ENCODE data around the gene MITF.

Gene MITF

GRCh38 chr3:69922521-69923000 is 183.3 kb downstream of the MITF start:
- no peak overlapping the region for H3K4me3 ChIP-seq (ENCODE audit: control insufficient read depth, low read depth, low read length)
- DNase-seq (ENCODE audit: low read depth), result no peak
- no peak for TF ChIP-seq CTCF (IDR thresholded peaks at IDR 0.05; ENCODE audit: control insufficient read depth, insufficient read depth, low read depth, low read length, missing control alignments)

GRCh38 chr3:69925506-69925905 is 186.2 kb downstream of the MITF start:
- no peak for DNase-seq (ENCODE audit: low read depth)
- TF ChIP-seq CTCF (IDR thresholded peaks at IDR 0.05; ENCODE audit: control insufficient read depth, insufficient read depth, low read depth, low read length, missing control alignments), result no peak

GRCh38 chr3:69926385-69926784 is 187.1 kb downstream of the MITF start:
- no peak overlapping the region for H3K4me3 ChIP-seq (ENCODE audit: control insufficient read depth, low read depth, low read length)
- TF ChIP-seq CTCF (IDR thresholded peaks at IDR 0.05; ENCODE audit: control insufficient read depth, insufficient read depth, low read depth, low read length, missing control alignments), result no peak
- DNase-seq (ENCODE audit: low read depth), result no peak

More at GRCh38 chr3:69925506-69925905, 186.2 kb downstream of the MITF start:
- H3K4me3 ChIP-seq (ENCODE audit: control insufficient read depth, low read depth, low read length), result no peak overlapping the region

GRCh38 chr3:69927571-69927970 is 188.3 kb downstream of the MITF start:
- no peak for TF ChIP-seq CTCF (IDR thresholded peaks at IDR 0.05; ENCODE audit: control insufficient read depth, insufficient read depth, low read depth, low read length, missing control alignments)
- H3K4me3 ChIP-seq (ENCODE audit: control insufficient read depth, low read depth, low read length), result no peak overlapping the region
- no peak for DNase-seq (ENCODE audit: low read depth)

GRCh38 chr3:69929019-69929418 is 189.8 kb downstream of the MITF start:
- DNase-seq (ENCODE audit: low read depth), result no peak
- TF ChIP-seq CTCF (IDR thresholded peaks at IDR 0.05; ENCODE audit: control insufficient read depth, insufficient read depth, low read depth, low read length, missing control alignments), result no peak
- no peak overlapping the region for H3K4me3 ChIP-seq (ENCODE audit: control insufficient read depth, low read depth, low read length)

- no peak overlapping the region for H3K4me3 ChIP-seq (ENCODE audit: control insufficient read depth, low read depth, low read length)
- no peak for DNase-seq (ENCODE audit: low read depth)
- no peak for TF ChIP-seq CTCF (IDR thresholded peaks at IDR 0.05; ENCODE audit: control insufficient read depth, insufficient read depth, low read depth, low read length, missing control alignments)
These were observed 191.3 kb downstream of the MITF start for GRCh38 chr3:69930564-69930963.

- no peak for DNase-seq (ENCODE audit: low read depth)
- TF ChIP-seq CTCF (IDR thresholded peaks at IDR 0.05; ENCODE audit: control insufficient read depth, insufficient read depth, low read depth, low read length, missing control alignments), result no peak
- H3K4me3 ChIP-seq (ENCODE audit: control insufficient read depth, low read depth, low read length), result no peak overlapping the region
These were observed 192.8 kb downstream of the MITF start for GRCh38 chr3:69932087-69932486.
